GM23338 (cell line): Measurements from ENCODE around the gene EXOG. TPM values are rescaled to one million over a fixed set of nuclear protein-coding genes. Genes with fewer than 3 reads are reported as not detected.

Experiments
- ATAC-seq: fragments of 200-7000 bp; cut with Tn5 transposase; 3 replicates; pipeline ENCODE4 v1.9.1; 2020
- DNase-seq: peaks from one replicate; pipeline ENCODE4 v3.0.0-alpha.2; 2015; ENCODE audit warnings: low spot score
- H2AFZ ChIP-seq: fragments of 200-600 bp; sonication (generic); 2 replicates; pipeline ENCODE4 v1.8.0; 2016; ENCODE audit warnings: antibody characterized with exemption, mild to moderate bottlenecking, moderate library complexity
- H3F3A ChIP-seq: fragments of 200-600 bp; sonication (generic); replicated peaks from 2 replicates; pipeline ENCODE4 v1.8.0; 2017; ENCODE audit warnings: antibody characterized with exemption, mixed run types, low read depth
- H3K27ac ChIP-seq: fragments of 200-600 bp; sonication (generic); 2 replicates; pipeline ENCODE4 v1.6.1; 2016; ENCODE audit warnings: low read depth
- H3K27me3 ChIP-seq: fragments of 200-600 bp; sonication (generic); 2 replicates; pipeline ENCODE4 v1.8.0; 2016; ENCODE audit warnings: mild to moderate bottlenecking, mixed run types, moderate library complexity; ENCODE audit not compliant: insufficient read depth
- H3K36me3 ChIP-seq: fragments of 200-600 bp; sonication (generic); 2 replicates; pipeline ENCODE4 v1.8.0; 2016; ENCODE audit warnings: mild to moderate bottlenecking; ENCODE audit not compliant: insufficient read depth
- H3K4me1 ChIP-seq: fragments of 200-600 bp; sonication (generic); 2 replicates; pipeline ENCODE4 v1.8.0; 2016; ENCODE audit warnings: mild to moderate bottlenecking, moderate library complexity; ENCODE audit not compliant: insufficient read depth
- H3K4me2 ChIP-seq: fragments of 200-600 bp; sonication (generic); 2 replicates; pipeline ENCODE4 v1.7.1; 2017; ENCODE audit warnings: mixed run types
- H3K4me3 ChIP-seq: fragments of 200-600 bp; sonication (generic); 2 replicates; pipeline ENCODE4 v1.6.1; 2016; ENCODE audit warnings: mixed run types
- H3K79me2 ChIP-seq: fragments of 200-600 bp; sonication (generic); replicated peaks from 2 replicates; pipeline ENCODE4 v1.8.0; 2017; ENCODE audit warnings: mild to moderate bottlenecking; ENCODE audit not compliant: insufficient read depth
- H3K9me2 ChIP-seq: fragments of 200-600 bp; sonication (generic); 2 replicates; pipeline ENCODE4 v1.8.0; 2017; ENCODE audit not compliant: insufficient read depth
- H4K20me1 ChIP-seq: fragments of 200-600 bp; sonication (generic); replicated peaks from 2 replicates; pipeline ENCODE4 v1.8.0; 2017; ENCODE audit warnings: mild to moderate bottlenecking; ENCODE audit not compliant: insufficient read depth
- H3K27ac Mint-ChIP-seq: 2 replicates; pipeline ENCODE4 v1.8.0; 2020; ENCODE audit warnings: inconsistent platforms, mild to moderate bottlenecking, moderate library complexity, mixed read lengths
- H3K27me3 Mint-ChIP-seq: 3 replicates; pipeline ENCODE4 v1.8.0; 2022; ENCODE audit warnings: low read depth, mild to moderate bottlenecking, moderate library complexity, mixed read lengths, inconsistent platforms; ENCODE audit not compliant: insufficient read depth, poor library complexity
- H3K36me3 Mint-ChIP-seq: 3 replicates; pipeline ENCODE4 v1.8.0; 2021; ENCODE audit warnings: low read depth, mild to moderate bottlenecking, inconsistent platforms, moderate library complexity, mixed read lengths
- H3K4me1 Mint-ChIP-seq: 3 replicates; pipeline ENCODE4 v1.8.0; 2020; ENCODE audit warnings: mild to moderate bottlenecking, inconsistent platforms, mixed read lengths
- H3K4me3 Mint-ChIP-seq: 3 replicates; pipeline ENCODE4 v1.8.0; 2021; ENCODE audit warnings: moderate library complexity, mild to moderate bottlenecking, inconsistent platforms, mixed read lengths
- H3K9me3 Mint-ChIP-seq: 3 replicates; pipeline ENCODE4 v1.8.0; 2020; ENCODE audit warnings: moderate library complexity, mild to moderate bottlenecking, inconsistent platforms, mixed read lengths
- CTCF ChIP-seq, 2 experiments: fragments of 200-600 bp in 1 of 2; sonication (generic) in 1 of 2; conservative IDR thresholded peaks; 2 replicates each; pipeline versions ENCODE4 v1.5.1 to v1.6.1; 2016 to 2017; ENCODE audit warnings: antibody characterized with exemption in 2 of 2, low read depth in 2 of 2, mild to moderate bottlenecking in 2 of 2, moderate library complexity in 1 of 2
- EZH2 ChIP-seq: fragments of 200-600 bp; sonication (generic); IDR thresholded peaks from one replicate; pipeline ENCODE4 v1.8.0; 2017; ENCODE audit warnings: antibody characterized with exemption, mild to moderate bottlenecking, low read depth; ENCODE audit not compliant: unreplicated experiment
- EZH2phosphoT487 ChIP-seq: fragments of 200-600 bp; sonication (generic); IDR thresholded peaks from one replicate; pipeline ENCODE4 v1.8.1; 2018; ENCODE audit warnings: antibody characterized with exemption; ENCODE audit not compliant: unreplicated experiment
- JUNB ChIP-seq: IDR thresholded peaks from one replicate; pipeline ENCODE4 v1.6.1; 2016; ENCODE audit warnings: antibody characterized with exemption; ENCODE audit not compliant: unreplicated experiment
- NANOG ChIP-seq: IDR thresholded peaks from 2 replicates; pipeline ENCODE4 v1.6.1; 2016; ENCODE audit warnings: antibody characterized with exemption, borderline replicate concordance
- POLR2AphosphoS5 ChIP-seq: IDR thresholded peaks from 2 replicates; pipeline ENCODE4 v1.6.1; 2016; ENCODE audit warnings: antibody characterized with exemption, low read depth
- REST ChIP-seq: IDR thresholded peaks from one replicate; pipeline ENCODE4 v1.6.1; 2018; ENCODE audit warnings: antibody characterized with exemption; ENCODE audit not compliant: unreplicated experiment
- STAT1 ChIP-seq: IDR thresholded peaks from one replicate; pipeline ENCODE4 v1.6.1; 2016; ENCODE audit warnings: antibody characterized with exemption; ENCODE audit not compliant: unreplicated experiment
- ZNF114 ChIP-seq: fragments of 250-450 bp; sonication (Bioruptor Pico); IDR thresholded peaks from 2 replicates; pipeline ENCODE4 v1.5.0; 2020; ENCODE audit warnings: mild to moderate bottlenecking, moderate library complexity
- ZNF462 ChIP-seq: fragments of 250-450 bp; sonication (Bioruptor Pico); IDR thresholded peaks from 2 replicates; pipeline ENCODE4 v1.5.0; 2020; ENCODE audit warnings: mild to moderate bottlenecking, moderate library complexity
- polyA plus RNA-seq: library from polyadenylated mRNA; unstranded; fragments of >200 nt; fragmentation: Nextera tagmentation; extraction: Ambion mirVana; gene quantifications from 2 replicates; pipeline ENCODE4 v1.2.1, GENCODE V29; 2016
- total RNA-seq: library from RNA; depleted of rRNA; stranded (reverse); fragments of >200 nt; shearing (Covaris generic); gene quantifications from 2 replicates; pipeline ENCODE4 v1.2.3, GENCODE V29; 2014

The EXOG gene
- total and polyA plus RNA-seq, 2 experiments from 2014 or later, result 9.7 to 11.3 TPM

- DNase-seq (no peak), ATAC-seq (no peak)
- Histone ChIP-seq H4K20me1 (no peaks in the 10 kb centered on the region; the same call in 1 of the 2 replicates), H3K4me2 (peak overlapping the region; percentile 79), H3K27ac (no peak overlapping the region), H3K4me1 (peaks cover 7% of the 10 kb centered on the region), H3K9me2 (no peaks in the 10 kb centered on the region), H3K36me3 (peaks cover 7% of the 10 kb centered on the region; the same call in 1 of the 2 replicates), H3F3A (0 out of 2 replicates have a peak, but pooled peaks cover 4% of the 10 kb centered on the region), H3K27me3 (no peaks in the 10 kb centered on the region), H3K4me3 (peak overlapping the region; percentile 64), H3K79me2 (peaks cover 5% of the 10 kb centered on the region; the same call in 1 of the 2 replicates), H2AFZ (peak overlapping the region; percentile 98)
- H3K27ac Mint-ChIP-seq, result no peak overlapping the region
- peaks cover 8% of the 10 kb centered on the region for H3K27me3 Mint-ChIP-seq
- H3K36me3 Mint-ChIP-seq, result peaks cover 20% of the 10 kb centered on the region; the same call in 1 of the 3 replicates
- TF ChIP-seq NANOG (no peak), JUNB (no peak), ZNF462 (CRISPR knock-in tag) (no peak), CTCF (conservative IDR thresholded peaks at IDR 0.05; ENCODE audit: low read depth in 2 of 2) (no peak), STAT1 (no peak), EZH2phosphoT487 (no peak), POLR2AphosphoS5 (no peak), EZH2 (no peak), ZNF114 (CRISPR knock-in tag) (no peak), REST (no peak)
- H3K9me3 Mint-ChIP-seq, result no peaks in the 10 kb centered on the region; the same call in 2 of the 3 replicates
- H3K4me1 Mint-ChIP-seq, result peaks cover 4% of the 10 kb centered on the region; the same call in 2 of the 3 replicates
- peak overlapping the region; percentile 98 for H3K4me3 Mint-ChIP-seq
These were observed 891 bp downstream of the EXOG start for GRCh38 chr3:38497031-38497430.
